HEK293 (cell line): ENCODE measurements around the gene NUAK1.

Source experiments
- ATF2 ChIP-seq: fragments of 450-650 bp; formaldehyde crosslinking; IDR thresholded peaks from 2 replicates; pipeline ENCODE4 v1.5.1; 2016; ENCODE audit warnings: missing biosample characterization, missing genetic modification characterization, low read depth
- PRDM4 ChIP-seq: fragments of 450-650 bp; formaldehyde crosslinking; IDR thresholded peaks from 2 replicates; pipeline ENCODE4 v1.5.1; 2017; ENCODE audit warnings: missing biosample characterization, missing genetic modification characterization
- RBAK ChIP-seq: fragments of 450-650 bp; formaldehyde crosslinking; IDR thresholded peaks from 2 replicates; pipeline ENCODE4 v1.5.1; 2016; ENCODE audit warnings: missing biosample characterization, missing genetic modification characterization
- ZNF140 ChIP-seq: fragments of 450-650 bp; formaldehyde crosslinking; IDR thresholded peaks from 2 replicates; pipeline ENCODE4 v1.5.1; 2016; ENCODE audit warnings: missing biosample characterization, missing genetic modification characterization
- ZNF366 ChIP-seq: fragments of 450-650 bp; formaldehyde crosslinking; conservative IDR thresholded peaks from 2 replicates; pipeline ENCODE4 v1.5.1; 2016; ENCODE audit warnings: missing biosample characterization, missing genetic modification characterization
- ZNF549 ChIP-seq: fragments of 450-650 bp; IDR thresholded peaks from 2 replicates; pipeline ENCODE4 v1.5.1; 2018; ENCODE audit warnings: missing biosample characterization, missing genetic modification characterization, mild to moderate bottlenecking, inconsistent platforms, moderate library complexity
- ZNF664 ChIP-seq: fragments of 450-650 bp; formaldehyde crosslinking; IDR thresholded peaks from 2 replicates; pipeline ENCODE4 v1.5.1; 2016; ENCODE audit warnings: missing biosample characterization, missing genetic modification characterization

GRCh38 chr12:106067606-106068205 is 71.0 kb downstream of the NUAK1 start:
- TF ChIP-seq ZNF140 (tag by site-specific recombination) (no peak), ZNF549 (tag by site-specific recombination) (no peak), PRDM4 (tag by site-specific recombination) (no peak), RBAK (tag by site-specific recombination) (no peak), ATF2 (tag by site-specific recombination) (no peak), ZNF366 (tag by site-specific recombination) (no peak), ZNF664 (tag by site-specific recombination) (no peak)
